ENCODE data around the gene CFAP46. TPM values are rescaled to one million over a fixed set of nuclear protein-coding genes. Genes with fewer than 3 reads are reported as not detected.

CFAP46 gene
- total and polyA plus RNA-seq, 10 donors, result 0.03 to 1.1 (median 0.12) TPM; not detected in 2

DNA sequence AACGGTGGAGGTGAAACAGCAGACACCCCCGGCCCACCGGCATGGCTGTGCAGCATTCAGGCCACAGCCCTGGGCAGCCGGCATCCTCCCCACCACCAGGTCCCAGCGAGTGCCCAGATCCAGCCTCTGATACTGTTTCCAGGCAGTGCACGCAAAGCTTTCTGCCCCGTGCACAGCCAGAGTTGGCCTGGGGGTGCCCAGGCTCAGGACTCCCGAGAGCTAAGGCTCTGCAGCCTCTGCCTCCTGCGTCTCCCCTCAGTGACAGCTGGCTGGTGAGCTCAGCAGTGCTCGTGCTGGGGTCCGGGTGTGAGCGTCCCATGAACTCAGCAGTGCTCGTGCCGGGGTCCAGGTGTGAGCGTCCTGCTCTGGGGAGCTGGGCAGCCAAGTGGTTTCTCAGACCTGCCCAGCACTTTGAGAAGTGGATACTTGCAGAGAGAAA lies 65.4 kb downstream of the CFAP46 start:
- Histone ChIP-seq H3K9me3 (peaks cover 0 to 9% (median 0%) of the 10 kb centered on the region in 8 donors), H3K27ac (no peak overlapping the region), H3K4me1 (peaks cover 0 to 4% (median 0%) of the 10 kb centered on the region in 6 donors), H3K4me3 (no peak overlapping the region), H3K27me3 (replicated peaks in 1 of 7) (peaks cover 0 to 88% (median 10%) of the 10 kb centered on the region in 7 donors), H3K36me3 (no peaks in the 10 kb centered on the region)
- DNase-seq, result peak; percentile 50
- WGBS, 5 donors, result 79 to 89% (median 87%) methylated on average over 8 to 15 of the region's 15 CpGs
- intact Hi-C loops (cut with DNase I; ENCODE audit: low total_unique reads), result no loop called here
- TF ChIP-seq POLR2AphosphoS5 (IDR thresholded peaks at IDR 0.05), result no peak
- TF ChIP-seq POLR2A (IDR thresholded peaks at IDR 0.05), result no peak
- TF ChIP-seq, protein P1, sequence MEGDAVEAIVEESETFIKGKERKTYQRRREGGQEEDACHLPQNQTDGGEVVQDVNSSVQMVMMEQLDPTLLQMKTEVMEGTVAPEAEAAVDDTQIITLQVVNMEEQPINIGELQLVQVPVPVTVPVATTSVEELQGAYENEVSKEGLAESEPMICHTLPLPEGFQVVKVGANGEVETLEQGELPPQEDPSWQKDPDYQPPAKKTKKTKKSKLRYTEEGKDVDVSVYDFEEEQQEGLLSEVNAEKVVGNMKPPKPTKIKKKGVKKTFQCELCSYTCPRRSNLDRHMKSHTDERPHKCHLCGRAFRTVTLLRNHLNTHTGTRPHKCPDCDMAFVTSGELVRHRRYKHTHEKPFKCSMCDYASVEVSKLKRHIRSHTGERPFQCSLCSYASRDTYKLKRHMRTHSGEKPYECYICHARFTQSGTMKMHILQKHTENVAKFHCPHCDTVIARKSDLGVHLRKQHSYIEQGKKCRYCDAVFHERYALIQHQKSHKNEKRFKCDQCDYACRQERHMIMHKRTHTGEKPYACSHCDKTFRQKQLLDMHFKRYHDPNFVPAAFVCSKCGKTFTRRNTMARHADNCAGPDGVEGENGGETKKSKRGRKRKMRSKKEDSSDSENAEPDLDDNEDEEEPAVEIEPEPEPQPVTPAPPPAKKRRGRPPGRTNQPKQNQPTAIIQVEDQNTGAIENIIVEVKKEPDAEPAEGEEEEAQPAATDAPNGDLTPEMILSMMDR (IDR thresholded peaks at IDR 0.05 in 8 of 11, conservative IDR thresholded peaks at IDR 0.05 in 3 of 11), result no peak

DNA sequence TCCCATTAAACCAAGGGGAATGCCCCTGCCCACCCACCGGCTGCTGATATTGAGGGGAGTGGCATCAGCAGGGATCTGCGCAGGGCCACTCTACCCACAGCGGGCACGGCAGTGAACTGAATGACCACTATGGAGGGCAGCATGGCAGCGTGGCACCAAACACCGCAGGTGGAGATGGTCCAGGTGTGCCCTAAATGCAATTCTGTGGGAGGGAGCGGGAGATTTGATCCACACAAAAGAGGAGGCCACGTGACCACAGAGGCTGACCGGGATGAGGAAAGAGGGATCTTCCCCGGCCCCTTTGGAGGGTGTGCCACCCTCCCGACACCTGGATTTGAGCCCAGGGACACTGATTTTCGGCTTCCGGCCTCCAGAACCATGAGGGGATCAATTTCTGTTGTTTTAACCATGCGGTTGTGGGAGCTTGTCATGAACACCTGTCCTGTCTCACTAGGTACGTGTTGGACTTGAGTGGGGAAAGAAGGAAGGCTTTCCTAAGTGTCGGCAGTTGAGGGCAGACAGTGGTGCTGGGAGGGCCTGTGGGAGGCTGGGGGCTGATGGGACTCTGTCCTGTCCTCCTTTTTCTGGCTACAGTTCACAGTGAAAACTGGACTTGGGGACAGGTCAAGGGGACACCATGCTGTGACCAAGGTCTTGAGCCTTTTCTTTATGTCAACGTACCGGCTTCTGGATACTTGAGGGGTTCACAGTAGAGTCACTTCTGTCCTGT lies 66.1 kb downstream of the CFAP46 start:
- Histone ChIP-seq H3K4me1 (peaks cover 0 to 4% (median 0%) of the 10 kb centered on the region in 6 donors), H3K4me3 (no peak overlapping the region), H3K27me3 (replicated peaks in 1 of 7) (peaks cover 0 to 88% (median 10%) of the 10 kb centered on the region in 7 donors), H3K9me3 (peaks cover 0 to 13% (median under 1%) of the 10 kb centered on the region in 8 donors), H3K27ac (no peak overlapping the region), H3K36me3 (no peaks in the 10 kb centered on the region)
- peak; percentile 35 for DNase-seq
- TF ChIP-seq POLR2A (IDR thresholded peaks at IDR 0.05), result no peak
- TF ChIP-seq, protein P1 (IDR thresholded peaks at IDR 0.05 in 8 of 11, conservative IDR thresholded peaks at IDR 0.05 in 3 of 11), result no peak
- no peak for TF ChIP-seq POLR2AphosphoS5 (IDR thresholded peaks at IDR 0.05)
- intact Hi-C loops (cut with DNase I; ENCODE audit: low total_unique reads), result no loop called here
- WGBS, 5 donors, result 82 to 91% (median 86%) methylated on average over 15 to 18 of the region's 18 CpGs

DNA sequence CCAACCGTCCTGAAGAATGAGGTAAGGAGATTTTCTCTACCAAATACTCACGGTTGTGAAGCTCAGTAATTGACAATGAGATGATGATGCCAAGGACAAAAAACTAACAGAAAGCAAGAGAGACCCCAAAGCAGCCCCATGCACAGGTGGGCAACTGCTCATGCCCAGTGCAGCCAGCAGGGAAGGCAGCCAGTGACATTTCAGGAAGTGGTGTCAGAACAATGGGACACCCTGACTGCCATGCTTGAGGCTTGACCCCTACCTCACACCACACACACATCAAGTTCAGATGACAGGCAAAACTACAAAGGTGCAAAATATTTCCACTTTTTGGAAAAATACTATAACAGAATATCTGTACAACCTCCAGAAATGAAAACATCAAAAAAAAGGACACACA lies 66.9 kb downstream of the CFAP46 start:
- TF ChIP-seq, protein P1 (IDR thresholded peaks at IDR 0.05 in 8 of 11, conservative IDR thresholded peaks at IDR 0.05 in 3 of 11), result no peak
- TF ChIP-seq POLR2A (IDR thresholded peaks at IDR 0.05), result no peak
- TF ChIP-seq POLR2AphosphoS5 (IDR thresholded peaks at IDR 0.05), result no peak
- Histone ChIP-seq H3K9me3 (peaks cover 0 to 21% (median 7%) of the 10 kb centered on the region in 8 donors), H3K27ac (no peak overlapping the region), H3K27me3 (replicated peaks in 1 of 7) (peaks cover 0 to 81% (median 10%) of the 10 kb centered on the region in 7 donors), H3K36me3 (no peaks in the 10 kb centered on the region), H3K4me1 (peaks cover 0 to 4% (median 0%) of the 10 kb centered on the region in 6 donors), H3K4me3 (no peak overlapping the region)
- peak; percentile 16 for DNase-seq
- intact Hi-C loops (cut with DNase I; ENCODE audit: low total_unique reads), result no loop called here
- WGBS, 5 donors, result 72 to 81% (median 76%) methylated on average over 2 of the region's 2 CpGs

DNA sequence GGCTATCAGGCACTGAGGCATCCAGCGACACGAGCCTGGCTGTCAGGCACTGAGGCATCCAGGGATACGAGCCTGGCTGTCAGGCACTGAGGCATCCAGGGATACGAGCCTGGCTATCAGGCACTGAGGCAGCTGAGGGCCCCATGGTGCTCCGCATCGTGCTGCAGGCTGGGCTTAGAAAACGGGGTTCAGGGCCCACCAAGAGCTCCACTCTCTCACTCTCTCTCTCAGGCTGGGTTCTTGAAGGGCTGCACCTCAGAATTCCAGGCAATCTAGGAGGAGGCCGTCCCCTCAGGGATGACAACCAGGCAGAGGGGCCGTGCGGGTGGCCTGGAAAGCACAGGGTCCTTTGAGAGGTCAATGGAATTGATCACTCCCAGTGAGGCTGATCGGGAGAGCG lies 69.0 kb downstream of the CFAP46 start:
- TF ChIP-seq POLR2AphosphoS5 (IDR thresholded peaks at IDR 0.05), result no peak
- TF ChIP-seq, protein P1 (IDR thresholded peaks at IDR 0.05 in 8 of 11, conservative IDR thresholded peaks at IDR 0.05 in 3 of 11), result no peak
- TF ChIP-seq POLR2A (IDR thresholded peaks at IDR 0.05), result no peak
- 75 to 88% (median 84%) methylated on average over 11 to 12 of the region's 12 CpGs for WGBS, 5 donors

More for the DNA sequence above, 69.0 kb downstream of the CFAP46 start:
- Histone ChIP-seq H3K36me3 (no peaks in the 10 kb centered on the region), H3K4me3 (no peak overlapping the region), H3K4me1 (no peaks in the 10 kb centered on the region), H3K27me3 (replicated peaks in 1 of 7) (peaks cover 0 to 78% (median 9%) of the 10 kb centered on the region in 7 donors), H3K9me3 (peaks cover 0 to 26% (median 7%) of the 10 kb centered on the region in 8 donors), H3K27ac (no peak overlapping the region)
- intact Hi-C loops (cut with DNase I; ENCODE audit: low total_unique reads), result no loop called here
- DNase-seq, result peak; percentile 38

All from spleen (tissue), 11 donors.